ENCODE measurements around the gene BCAS1.
"Not testable (repeated sequence)": the region's sequence is repeated elsewhere in the genome, so short reads cannot be mapped to it uniquely, and the experiment has no call there.

Gene BCAS1

GRCh38 chr20:54015496-54015895 lies 54.9 kb downstream of the BCAS1 start:
- no peak for DNase-seq

GRCh38 chr20:54014293-54014926 lies 56.0 kb downstream of the BCAS1 start:
- DNase-seq: no peak

- DNase-seq: no peak
Measured at GRCh38 chr20:54013471-54013870, 56.9 kb downstream of the BCAS1 start.

- no peak for DNase-seq
Measured at GRCh38 chr20:54011346-54011745, 59.0 kb downstream of the BCAS1 start.

- DNase-seq: not testable (repeated sequence)
Measured at GRCh38 chr20:54006216-54006615, 64.2 kb downstream of the BCAS1 start.

- DNase-seq: no peak
Measured at GRCh38 chr20:54005524-54005923, 64.9 kb downstream of the BCAS1 start.

- no peak for DNase-seq
Measured at GRCh38 chr20:54004445-54004844, 65.9 kb downstream of the BCAS1 start.

- DNase-seq: no peak
Measured at GRCh38 chr20:54002741-54003140, 67.7 kb downstream of the BCAS1 start.

- no peak for DNase-seq
Measured at GRCh38 chr20:54002056-54002575, 68.3 kb downstream of the BCAS1 start.

- no peak for DNase-seq
Measured at GRCh38 chr20:54000914-54001313, 69.5 kb downstream of the BCAS1 start.

GRCh38 chr20:54000262-54000661 lies 70.1 kb downstream of the BCAS1 start:
- no peak for DNase-seq

GRCh38 chr20:53999077-53999476 lies 71.3 kb downstream of the BCAS1 start:
- no peak for DNase-seq

- DNase-seq: no peak
Measured at GRCh38 chr20:53996584-53997486, 73.6 kb downstream of the BCAS1 start.

- DNase-seq: no peak
Measured at GRCh38 chr20:53995949-53996348, 74.4 kb downstream of the BCAS1 start.

- DNase-seq: no peak
Measured at GRCh38 chr20:53994088-53994487, 76.3 kb downstream of the BCAS1 start.

- no peak for DNase-seq
Measured at GRCh38 chr20:53993310-53993709, 77.1 kb downstream of the BCAS1 start.

GRCh38 chr20:53990768-53991450 lies 79.5 kb downstream of the BCAS1 start:
- no peak for DNase-seq

- no peak for DNase-seq
Measured at GRCh38 chr20:53990003-53990402, 80.4 kb downstream of the BCAS1 start.

- DNase-seq: no peak
Measured at GRCh38 chr20:53989401-53989800, 81.0 kb downstream of the BCAS1 start.

- no peak for DNase-seq
Measured at GRCh38 chr20:53986037-53986650, 84.2 kb downstream of the BCAS1 start.

GRCh38 chr20:53985150-53985518 lies 85.3 kb downstream of the BCAS1 start:
- no peak for DNase-seq

- no peak for DNase-seq
Measured at GRCh38 chr20:53984356-53985149, 85.8 kb downstream of the BCAS1 start.

Data from stimulated activated naive CD4-positive, alpha-beta T cell treated with Interleukin-2 at 50 U/mL for 16 hours (primary cell).